ENCODE measurements around the gene RANBP17.

Gene RANBP17

DNA sequence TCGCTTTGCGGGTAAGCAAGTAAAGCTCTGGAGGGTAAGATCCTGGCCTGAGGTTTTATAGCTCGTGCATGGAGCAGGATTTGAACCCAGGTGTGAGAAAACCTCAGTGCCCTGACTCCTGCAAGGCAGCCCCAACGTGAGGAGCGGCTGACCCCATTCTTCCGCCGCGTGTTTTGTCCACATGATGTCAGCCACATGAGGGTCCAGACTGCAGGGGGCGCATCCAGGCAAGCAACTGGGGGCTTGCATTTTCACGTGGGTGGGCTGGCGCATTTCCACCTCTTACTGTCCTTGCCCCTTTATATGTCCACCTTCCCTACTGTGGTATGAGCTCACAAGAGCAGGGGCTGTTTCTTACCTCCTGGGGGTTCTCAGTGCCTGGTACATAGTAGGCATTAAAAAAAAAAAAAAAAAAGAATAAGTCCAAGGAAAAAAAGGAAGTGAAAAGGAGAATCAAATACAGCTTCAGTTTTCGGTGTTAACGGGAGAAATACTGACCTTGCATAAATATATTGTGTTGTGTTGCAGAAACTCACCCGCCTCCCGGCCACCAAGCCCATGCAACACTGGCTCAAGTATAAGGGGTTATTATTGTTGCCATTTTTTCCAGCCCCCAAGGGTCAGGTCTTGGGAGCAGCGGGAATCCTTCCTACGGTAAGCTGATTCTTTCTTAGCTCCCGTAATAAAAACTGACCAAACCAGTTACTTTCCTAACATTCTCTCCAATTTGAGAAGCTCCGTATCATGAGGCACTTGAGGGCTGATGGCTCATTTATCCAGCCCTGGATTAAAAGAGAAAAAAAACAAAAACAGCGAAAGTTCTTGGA, 462.2 kb downstream of the RANBP17 start:
- peak; percentile 25 for DNase-seq

DNA sequence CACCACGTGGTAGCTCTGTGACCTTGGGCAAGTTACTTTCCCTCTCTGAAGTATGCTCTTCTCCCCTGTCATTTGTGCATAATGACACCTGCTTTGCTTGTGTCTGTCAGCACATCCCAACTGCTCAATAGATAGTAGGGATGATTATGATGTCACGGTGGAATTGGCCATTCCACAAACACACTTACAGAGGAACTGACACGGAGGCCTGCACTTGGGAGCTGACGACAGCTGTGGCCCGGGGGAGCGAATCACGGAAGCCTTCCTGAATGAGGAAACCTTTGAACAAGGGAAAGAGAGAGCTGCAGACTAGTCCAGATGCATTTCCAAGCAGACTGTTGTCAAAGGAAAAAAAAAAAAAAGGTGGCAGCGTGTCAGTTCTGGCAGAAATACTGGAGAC, 468.2 kb downstream of the RANBP17 start:
- no peak for DNase-seq

DNA sequence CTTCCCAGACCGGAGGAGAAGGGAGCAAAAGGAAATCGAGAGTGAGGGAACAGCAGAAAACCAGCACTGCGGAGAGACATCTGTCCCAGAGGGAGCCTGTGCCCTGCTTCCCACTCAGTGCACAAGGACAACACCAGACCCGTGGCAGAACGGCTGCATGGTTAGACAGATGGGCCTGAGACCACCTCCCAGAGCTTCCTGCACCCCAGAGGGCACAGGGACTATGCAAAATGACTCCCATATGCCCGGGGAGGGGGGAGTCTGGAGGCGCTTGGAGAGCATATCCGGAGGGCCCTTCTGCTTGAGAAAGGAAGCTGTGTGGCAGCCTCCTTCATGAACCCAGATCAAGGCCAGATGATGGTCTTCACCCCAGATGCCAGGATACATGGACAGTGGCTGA, 473.8 kb downstream of the RANBP17 start:
- no peak for DNase-seq

DNA sequence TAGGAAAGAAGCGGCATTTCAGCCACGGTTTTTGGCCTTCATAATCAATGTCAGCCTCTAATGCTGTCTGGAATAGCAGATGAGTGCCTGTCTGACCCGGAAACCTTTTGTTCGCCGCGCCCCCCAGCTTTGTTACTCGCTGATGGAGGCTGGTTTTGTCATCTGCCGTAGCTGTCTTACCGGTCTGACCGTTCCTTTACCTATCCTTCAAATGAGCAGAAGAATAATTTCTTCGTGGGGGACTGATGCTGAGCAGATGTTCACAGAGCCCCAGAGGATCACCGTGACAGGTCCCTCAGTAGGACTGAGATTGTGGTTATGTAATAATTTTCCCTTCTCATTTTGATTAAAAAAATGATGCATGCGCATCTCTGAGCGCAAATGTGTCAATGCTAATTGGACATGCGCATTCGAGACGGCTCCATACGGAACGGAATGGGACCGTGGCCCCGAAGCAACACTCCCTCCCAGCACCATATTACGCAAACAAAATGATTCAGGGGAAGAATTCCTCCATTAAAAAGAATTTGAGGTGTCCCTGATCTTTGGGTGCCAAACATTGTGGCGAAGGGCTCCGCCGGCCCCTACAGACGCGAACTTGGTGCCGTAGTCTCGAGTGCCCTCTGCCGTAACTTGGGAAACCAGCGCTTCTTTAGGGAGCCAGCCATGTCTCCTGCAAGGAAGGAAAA, 474.8 kb downstream of the RANBP17 start:
- DNase-seq: peak; percentile 64

DNA sequence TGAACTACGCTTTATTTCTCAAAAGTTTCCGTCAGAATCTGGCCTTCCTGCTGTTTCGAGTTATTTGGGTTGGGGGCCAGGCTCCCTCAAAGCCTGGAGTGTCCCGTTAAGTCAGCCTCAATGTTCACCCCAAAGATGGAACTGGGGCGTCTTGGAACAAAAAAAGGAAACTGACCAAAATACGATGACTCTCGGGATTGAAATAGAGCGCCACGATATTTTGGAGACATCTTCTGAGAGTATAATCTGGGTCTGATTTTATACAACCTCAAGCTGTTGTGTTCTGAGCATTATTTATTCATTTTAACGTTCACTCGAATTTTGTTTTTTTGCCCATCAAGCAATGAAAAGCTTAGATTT, 475.4 kb downstream of the RANBP17 start:
- no peak for DNase-seq

DNA sequence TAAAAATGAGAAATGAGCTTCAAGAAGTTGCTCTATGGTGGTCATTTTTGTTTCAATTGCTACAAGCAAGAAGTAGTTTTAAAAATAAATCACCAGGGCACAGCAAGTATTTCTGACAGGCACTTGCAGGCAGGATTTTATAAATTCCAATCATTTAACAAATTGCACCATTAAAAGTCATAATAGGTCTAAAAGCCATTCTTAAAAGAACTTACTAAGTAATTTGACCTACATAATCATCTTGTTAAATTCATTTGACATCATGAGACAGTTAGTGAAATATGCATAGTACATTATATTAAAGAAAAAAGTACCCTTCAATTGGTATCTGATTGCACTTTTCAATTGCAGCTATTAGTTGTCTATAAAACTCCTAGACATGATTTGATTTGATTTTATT, 478.2 kb downstream of the RANBP17 start:
- no peak for DNase-seq

DNA sequence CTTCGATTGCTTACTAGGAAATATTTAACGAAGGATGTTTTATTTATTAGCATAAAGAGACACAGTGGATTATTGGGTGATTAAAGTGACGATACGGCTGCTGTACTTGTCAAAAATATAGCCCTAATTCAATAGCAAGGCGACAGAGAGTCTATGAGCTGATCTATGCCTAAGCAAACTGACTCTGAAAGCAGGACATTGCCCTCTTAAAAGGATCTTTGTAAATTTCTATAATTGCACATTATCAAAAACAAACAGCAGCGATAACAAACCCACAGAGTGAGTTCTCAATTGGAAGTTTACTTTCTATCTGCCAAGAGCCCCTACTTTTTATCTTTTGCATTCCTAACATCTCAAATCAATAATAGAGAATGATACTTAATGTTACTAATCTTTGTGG, 478.7 kb downstream of the RANBP17 start:
- no peak for DNase-seq

DNA sequence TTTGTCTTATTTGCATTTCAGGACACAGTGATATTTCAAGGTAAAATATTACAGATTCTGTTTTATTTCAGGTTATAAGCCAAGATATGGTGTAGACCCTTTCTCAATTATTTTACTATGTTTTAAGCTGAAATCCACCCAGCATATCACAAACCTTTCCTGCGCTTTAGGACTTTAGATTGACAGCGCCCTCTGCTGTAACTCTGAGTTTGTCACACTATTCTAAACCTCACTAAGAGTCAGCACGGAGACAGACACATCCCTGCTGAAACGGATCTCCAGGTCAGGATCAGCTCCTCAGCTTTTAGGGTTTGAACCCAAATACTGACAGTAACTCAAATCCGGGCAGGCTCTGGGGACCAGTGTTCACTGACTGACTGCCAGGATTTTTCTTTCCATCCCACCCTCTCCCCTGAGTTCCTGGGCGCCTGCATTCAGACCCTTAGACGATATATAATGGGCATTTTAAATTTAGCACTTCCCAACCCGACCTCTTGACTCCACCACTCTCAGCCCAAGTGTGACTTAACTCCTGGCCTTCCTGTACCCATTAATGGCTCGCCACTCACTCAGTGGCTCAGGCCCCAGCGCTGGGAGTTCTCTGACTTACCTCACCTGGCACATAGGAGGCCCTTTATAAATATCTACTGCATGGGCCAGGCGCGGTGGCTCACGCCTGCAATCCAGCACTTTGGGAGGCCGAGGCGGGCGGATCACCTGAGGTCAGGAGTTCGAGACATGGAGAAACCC, 480.7 kb downstream of the RANBP17 start:
- peak; percentile 77 for DNase-seq

DNA sequence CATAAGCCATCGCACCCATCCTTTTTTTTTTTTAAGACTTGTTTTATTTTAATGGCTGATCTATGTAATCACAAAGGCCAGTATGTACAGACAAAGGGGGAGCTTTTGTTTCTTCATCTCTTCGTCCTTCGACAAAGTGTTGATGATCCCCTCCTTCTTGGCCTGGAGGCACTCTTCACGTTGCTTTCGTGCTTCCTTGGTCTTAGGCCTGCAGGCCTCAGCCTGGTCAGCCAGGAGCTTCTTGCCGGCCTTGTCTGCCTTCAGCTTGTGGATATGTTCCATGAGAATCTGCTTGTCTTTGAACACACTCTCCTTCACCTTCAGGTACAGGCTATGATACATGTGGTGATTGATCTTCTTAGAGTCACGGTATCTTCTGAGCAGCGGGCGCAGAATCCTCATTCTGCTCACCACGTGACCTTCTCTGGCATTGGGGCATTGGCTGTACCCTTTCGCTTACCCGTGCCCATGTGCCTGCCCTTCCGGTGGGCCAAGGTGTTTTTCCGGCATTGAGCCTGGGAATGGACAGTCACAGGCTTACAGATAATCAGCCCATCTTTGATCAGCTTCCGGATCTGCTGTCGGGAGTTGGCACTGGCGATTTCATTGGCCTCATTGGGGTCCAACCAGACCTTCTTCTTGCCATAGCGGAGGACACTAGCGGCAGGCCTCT, 483.3 kb downstream of the RANBP17 start:
- DNase-seq: no peak
